DND-41 (cell line): ENCODE measurements around the gene LAMC3.

Experiments used
- ATAC-seq: fragments of 200-7000 bp; cut with Tn5 transposase; 3 replicates; pipeline ENCODE4 v1.9.1; 2021; ENCODE audit warnings: low read depth; ENCODE audit not compliant: insufficient read depth
- DNase-seq: peaks from one replicate; pipeline ENCODE4 v3.0.0-alpha.2; 2020
- H2AFZ ChIP-seq: 2 replicates; pipeline ENCODE4 v1.6.0; 2012; ENCODE audit warnings: low read depth, low read length
- H3K27ac ChIP-seq: 2 replicates; pipeline ENCODE4 v1.5.1; 2012; ENCODE audit warnings: low read length, inconsistent platforms
- H3K27me3 ChIP-seq: fragments of 200-600 bp; sonication (generic); 2 replicates; pipeline ENCODE4 v1.6.0; 2012; ENCODE audit warnings: low read length, mild to moderate bottlenecking, inconsistent platforms; ENCODE audit not compliant: insufficient read depth, poor library complexity
- H3K36me3 ChIP-seq: 2 replicates; pipeline ENCODE4 v1.5.1; 2012; ENCODE audit warnings: low read length, inconsistent platforms; ENCODE audit not compliant: insufficient read depth
- H3K4me1 ChIP-seq: 2 replicates; pipeline ENCODE4 v1.5.1; 2012; ENCODE audit warnings: mild to moderate bottlenecking, low read length; ENCODE audit not compliant: insufficient read depth
- H3K4me2 ChIP-seq: 2 replicates; pipeline ENCODE4 v1.6.0; 2012; ENCODE audit warnings: mild to moderate bottlenecking, moderate library complexity, low read length, inconsistent platforms; ENCODE audit not compliant: insufficient read depth
- H3K4me3 ChIP-seq, 2 experiments: fragments of 200-600 bp in 1 of 2; shearing (Covaris generic) in 1 of 2; 2 replicates each; pipeline ENCODE4 v1.5.1; 2012 to 2016; ENCODE audit warnings: inconsistent platforms in 2 of 2, low read length in 2 of 2, mild to moderate bottlenecking in 2 of 2, low read depth in 1 of 2, moderate library complexity in 1 of 2
- H3K79me2 ChIP-seq: 2 replicates; pipeline ENCODE4 v1.6.0; 2012; ENCODE audit warnings: low read length, inconsistent platforms; ENCODE audit not compliant: insufficient read depth
- H3K9ac ChIP-seq: 2 replicates; pipeline ENCODE4 v1.6.0; 2012; ENCODE audit warnings: low read depth, mild to moderate bottlenecking, inconsistent platforms, low read length, moderate library complexity
- H3K9me3 ChIP-seq: 2 replicates; pipeline ENCODE4 v1.5.1; 2012; ENCODE audit warnings: low read length, moderate library complexity, mild to moderate bottlenecking, inconsistent platforms; ENCODE audit not compliant: insufficient read depth, severe bottlenecking
- H4K20me1 ChIP-seq: 2 replicates; pipeline ENCODE4 v1.6.0; 2012; ENCODE audit warnings: low read length; ENCODE audit not compliant: insufficient read depth
- EZH2 ChIP-seq: IDR thresholded peaks from 3 replicates; pipeline ENCODE4 v1.6.1; 2012; ENCODE audit warnings: borderline replicate concordance, low read depth, mild to moderate bottlenecking, moderate library complexity, low read length, inconsistent platforms; ENCODE audit not compliant: severe bottlenecking
- TF ChIP-seq, protein P1 (sequence below): IDR thresholded peaks from 2 replicates; pipeline ENCODE4 v1.5.1; 2012; ENCODE audit warnings: borderline replicate concordance, low read length, moderate library complexity, mild to moderate bottlenecking; ENCODE audit not compliant: poor library complexity, severe bottlenecking; ENCODE audit errors: extremely low read depth

Gene LAMC3

GRCh38 chr9:130982636-130983358 is 26.2 kb upstream of the LAMC3 start:
- Histone ChIP-seq H3K9ac (no peak overlapping the region), H3K36me3 (no peaks in the 10 kb centered on the region), H4K20me1 (no peaks in the 10 kb centered on the region), H3K4me3 (no peak overlapping the region), H3K4me2 (no peak overlapping the region), H3K9me3 (no peaks in the 10 kb centered on the region), H3K27ac (no peak overlapping the region), H3K79me2 (no peaks in the 10 kb centered on the region), H2AFZ (no peak overlapping the region), H3K27me3 (no peaks in the 10 kb centered on the region), H3K4me1 (no peaks in the 10 kb centered on the region)
- ATAC-seq, result no peak
- no peak for DNase-seq
- TF ChIP-seq EZH2, result no peak
- TF ChIP-seq, protein P1, sequence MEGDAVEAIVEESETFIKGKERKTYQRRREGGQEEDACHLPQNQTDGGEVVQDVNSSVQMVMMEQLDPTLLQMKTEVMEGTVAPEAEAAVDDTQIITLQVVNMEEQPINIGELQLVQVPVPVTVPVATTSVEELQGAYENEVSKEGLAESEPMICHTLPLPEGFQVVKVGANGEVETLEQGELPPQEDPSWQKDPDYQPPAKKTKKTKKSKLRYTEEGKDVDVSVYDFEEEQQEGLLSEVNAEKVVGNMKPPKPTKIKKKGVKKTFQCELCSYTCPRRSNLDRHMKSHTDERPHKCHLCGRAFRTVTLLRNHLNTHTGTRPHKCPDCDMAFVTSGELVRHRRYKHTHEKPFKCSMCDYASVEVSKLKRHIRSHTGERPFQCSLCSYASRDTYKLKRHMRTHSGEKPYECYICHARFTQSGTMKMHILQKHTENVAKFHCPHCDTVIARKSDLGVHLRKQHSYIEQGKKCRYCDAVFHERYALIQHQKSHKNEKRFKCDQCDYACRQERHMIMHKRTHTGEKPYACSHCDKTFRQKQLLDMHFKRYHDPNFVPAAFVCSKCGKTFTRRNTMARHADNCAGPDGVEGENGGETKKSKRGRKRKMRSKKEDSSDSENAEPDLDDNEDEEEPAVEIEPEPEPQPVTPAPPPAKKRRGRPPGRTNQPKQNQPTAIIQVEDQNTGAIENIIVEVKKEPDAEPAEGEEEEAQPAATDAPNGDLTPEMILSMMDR, result no peak

DNA sequence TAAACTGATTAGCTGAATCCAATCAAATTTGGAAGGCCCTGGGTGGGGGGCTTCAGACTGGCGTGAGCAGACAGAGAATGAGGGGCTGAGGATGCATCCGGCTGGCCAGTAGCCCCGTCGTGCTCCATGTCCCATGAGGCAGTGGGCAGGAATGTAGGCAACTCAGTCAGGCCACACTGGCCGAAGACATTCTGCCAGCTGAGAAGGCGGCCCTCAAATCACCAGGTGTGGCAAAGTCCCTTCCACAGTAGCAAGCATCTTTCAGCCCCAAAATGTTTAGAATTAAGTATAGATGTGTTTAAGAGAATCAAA is 25.7 kb upstream of the LAMC3 start:
- Histone ChIP-seq H3K4me1 (no peaks in the 10 kb centered on the region), H3K27ac (no peak overlapping the region), H3K4me3 (no peak overlapping the region), H3K4me2 (no peak overlapping the region), H3K9me3 (no peaks in the 10 kb centered on the region), H3K79me2 (no peaks in the 10 kb centered on the region), H3K27me3 (no peaks in the 10 kb centered on the region), H2AFZ (no peak overlapping the region), H3K36me3 (no peaks in the 10 kb centered on the region), H3K9ac (no peak overlapping the region), H4K20me1 (no peaks in the 10 kb centered on the region)
- no peak for DNase-seq
- no peak for ATAC-seq
- no peak for TF ChIP-seq EZH2
- TF ChIP-seq, protein P1, result no peak

DNA sequence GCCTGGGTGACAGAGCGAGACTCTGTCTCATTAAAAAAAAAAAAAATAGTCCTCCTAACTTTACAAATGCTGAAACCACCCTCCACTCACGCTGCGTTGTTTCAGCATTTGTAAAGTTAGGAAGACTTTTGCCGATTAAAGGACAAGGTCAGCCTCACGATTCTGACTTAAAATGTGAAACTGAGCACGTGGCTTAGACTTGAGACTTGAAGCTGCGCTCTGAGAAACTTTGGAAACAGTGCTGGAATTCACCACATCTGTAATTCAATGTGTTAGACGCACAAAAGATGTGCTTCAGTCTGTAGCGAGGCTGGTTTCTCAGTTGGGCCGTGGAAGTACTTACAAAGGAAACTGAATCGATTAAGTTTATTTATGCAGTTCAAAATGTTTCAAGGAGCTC is 25.0 kb upstream of the LAMC3 start:
- TF ChIP-seq EZH2, result no peak
- TF ChIP-seq, protein P1, result no peak
- DNase-seq (no peak), ATAC-seq (no peak)
- no peaks in the 10 kb centered on the region for H3K27me3 ChIP-seq
- no peak overlapping the region for H2AFZ ChIP-seq
- no peak overlapping the region for H3K4me2 ChIP-seq
- no peak overlapping the region for H3K27ac ChIP-seq
- H3K9ac ChIP-seq, result no peak overlapping the region
- no peak overlapping the region for H3K4me3 ChIP-seq
- H3K79me2 ChIP-seq, result no peaks in the 10 kb centered on the region
- H3K4me1 ChIP-seq, result no peaks in the 10 kb centered on the region
- H3K36me3 ChIP-seq, result no peaks in the 10 kb centered on the region
- H3K9me3 ChIP-seq, result no peaks in the 10 kb centered on the region
- H4K20me1 ChIP-seq, result no peaks in the 10 kb centered on the region
